NCI-H2029 (cell line): ENCODE data around the gene FILIP1L.

Experiments
- DNase-seq: peaks from one replicate; lab custom pipeline; 2025; lab: John Stamatoyannopoulos, UW

The FILIP1L gene

DNA sequence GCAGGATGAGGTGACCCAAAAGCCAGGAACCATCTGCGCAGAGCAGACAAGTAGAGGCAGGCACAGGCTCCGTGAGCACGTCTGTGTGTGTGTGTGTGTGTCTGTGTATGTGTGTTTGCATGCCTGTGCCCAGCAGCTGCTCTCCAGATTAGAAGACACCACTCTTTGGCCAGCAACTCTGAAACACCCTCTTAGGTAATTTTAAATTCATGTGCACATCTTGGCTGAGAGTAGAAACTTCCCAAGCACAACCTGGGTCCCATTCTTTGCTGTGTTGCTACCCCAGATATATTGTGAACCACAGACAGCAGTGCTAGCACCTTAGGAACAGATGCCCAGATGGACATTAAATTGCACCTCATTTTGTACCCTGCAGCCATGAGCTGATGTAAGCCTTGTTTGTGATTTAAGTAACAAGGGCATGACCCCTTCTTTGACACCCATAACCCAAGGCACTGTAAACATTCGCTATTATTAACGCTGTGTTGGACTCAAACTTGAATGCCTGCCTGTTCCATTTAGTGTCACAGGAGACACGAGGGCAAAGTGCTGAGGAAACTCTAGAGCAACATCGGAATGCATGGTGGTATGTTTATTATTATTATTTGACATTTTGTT, at the start of gene FILIP1L:
Gene FILIP1L (minus strand): TSS at position 89 of the 618 bp plus-strand sequence.
- DNase-seq, result no peak

DNA sequence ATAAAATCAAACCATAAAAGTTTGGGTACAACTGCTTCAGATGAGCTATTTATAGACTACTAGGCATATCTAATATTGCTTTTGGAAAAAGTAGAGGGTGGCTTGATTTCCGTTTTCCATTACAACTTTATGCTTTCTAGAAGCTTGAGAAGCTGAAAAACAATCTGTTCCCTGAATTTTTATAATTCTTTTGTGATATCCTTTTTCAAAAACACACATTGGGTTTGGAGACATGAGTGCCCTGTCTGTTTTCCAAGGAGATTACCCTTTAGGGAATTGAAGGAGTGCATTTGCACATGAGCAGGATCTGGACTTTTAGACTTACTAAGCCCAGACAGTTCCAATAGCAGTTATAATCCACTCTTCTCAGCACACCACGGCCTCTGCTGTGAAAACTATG, 49.5 kb upstream of the FILIP1L start:
- no peak for DNase-seq

DNA sequence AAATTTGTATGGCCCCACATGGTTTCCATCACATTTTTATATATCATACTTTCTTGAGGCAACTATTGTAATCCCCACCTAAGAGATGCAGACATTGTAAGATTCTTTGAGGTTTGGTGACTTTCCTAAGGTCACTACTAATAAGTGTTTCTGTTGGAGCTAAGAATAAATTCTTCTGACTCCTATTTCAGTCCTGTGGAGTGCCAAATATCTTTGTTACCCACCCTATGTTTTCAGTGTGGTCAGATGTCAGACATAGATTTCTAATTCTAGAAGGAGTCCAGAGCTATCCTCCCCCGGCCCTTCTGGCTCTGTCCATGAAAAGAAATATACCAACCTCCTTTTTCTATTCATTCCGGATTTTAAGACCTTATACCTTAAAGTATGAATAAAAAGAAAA, 46.2 kb upstream of the FILIP1L start:
- no peak for DNase-seq

DNA sequence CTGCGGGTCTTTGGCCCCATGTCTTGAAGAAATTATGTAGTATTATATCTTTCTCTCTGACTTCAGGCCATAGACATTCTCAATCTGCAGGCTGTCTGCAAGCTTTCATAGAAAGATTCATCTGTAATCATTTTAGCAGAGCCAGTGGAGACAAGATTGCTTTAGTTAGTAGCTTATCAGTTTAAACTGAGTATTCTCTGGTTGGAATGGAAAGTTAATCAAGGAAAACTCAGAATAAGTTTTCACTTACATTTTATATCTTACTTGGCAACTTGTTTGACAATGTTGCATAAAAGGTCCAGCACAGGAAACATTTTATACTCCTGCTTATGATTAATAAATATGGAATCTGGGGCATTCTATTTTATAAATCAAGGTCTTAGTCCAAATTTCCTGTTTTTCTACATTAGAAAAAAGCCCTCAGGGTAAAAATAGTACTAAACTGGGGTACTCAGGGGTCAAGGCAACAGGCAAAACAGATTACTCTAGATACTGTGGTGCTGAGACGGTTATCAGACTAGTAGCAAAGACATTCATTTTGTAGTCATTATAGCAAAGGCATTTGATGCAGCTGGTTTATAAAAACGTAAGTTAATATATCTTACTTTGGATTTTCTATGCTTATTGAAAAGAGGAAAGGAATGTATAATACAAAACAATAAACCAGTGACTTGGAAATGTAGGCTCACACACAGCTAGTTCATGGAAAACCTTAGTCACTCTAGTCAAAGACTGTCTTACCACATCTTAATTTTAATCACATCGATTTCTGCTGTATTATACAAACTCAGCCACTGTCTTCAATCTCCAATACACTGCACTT, 45.2 kb upstream of the FILIP1L start:
- DNase-seq, result no peak

DNA sequence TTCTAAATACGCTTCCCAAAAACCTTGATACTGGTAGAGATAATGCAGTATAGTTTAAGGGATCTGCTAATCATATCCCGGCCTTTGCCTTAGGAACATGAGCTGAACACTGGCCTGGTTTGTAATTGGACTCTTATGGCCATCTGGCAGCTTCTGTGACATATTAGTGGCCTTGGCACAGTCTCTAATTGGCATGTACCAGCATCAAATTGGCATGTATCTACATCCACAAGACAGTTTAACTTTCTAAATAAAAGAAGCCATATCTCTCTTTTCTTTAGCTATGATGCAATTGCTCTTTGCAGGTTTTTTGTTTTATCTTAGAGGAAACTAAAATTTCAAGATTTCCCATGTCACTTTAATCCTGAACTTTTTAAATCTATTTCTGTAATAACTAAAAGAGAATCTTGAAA, 44.6 kb upstream of the FILIP1L start:
- DNase-seq, result peak; percentile 62

DNA sequence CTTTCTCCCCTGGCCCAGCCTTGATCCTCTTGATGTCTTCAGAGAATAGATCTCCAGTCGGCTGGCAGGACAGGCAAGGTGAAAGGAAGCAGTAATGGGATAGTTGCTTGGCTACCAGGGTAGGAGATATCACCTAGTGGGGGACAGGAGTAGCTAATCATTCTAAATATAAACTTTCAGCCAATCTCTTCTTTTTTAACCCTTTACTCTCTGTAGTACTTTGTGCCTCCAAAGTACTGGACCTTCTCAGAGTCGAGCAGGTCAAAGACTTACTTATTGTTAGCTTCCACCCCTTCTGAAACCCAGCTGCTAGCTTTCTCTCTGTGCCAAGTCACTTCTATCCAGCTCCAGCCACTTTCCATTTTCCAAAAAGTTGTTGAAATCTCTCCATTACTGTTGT, 43.4 kb upstream of the FILIP1L start:
- DNase-seq, result no peak

DNA sequence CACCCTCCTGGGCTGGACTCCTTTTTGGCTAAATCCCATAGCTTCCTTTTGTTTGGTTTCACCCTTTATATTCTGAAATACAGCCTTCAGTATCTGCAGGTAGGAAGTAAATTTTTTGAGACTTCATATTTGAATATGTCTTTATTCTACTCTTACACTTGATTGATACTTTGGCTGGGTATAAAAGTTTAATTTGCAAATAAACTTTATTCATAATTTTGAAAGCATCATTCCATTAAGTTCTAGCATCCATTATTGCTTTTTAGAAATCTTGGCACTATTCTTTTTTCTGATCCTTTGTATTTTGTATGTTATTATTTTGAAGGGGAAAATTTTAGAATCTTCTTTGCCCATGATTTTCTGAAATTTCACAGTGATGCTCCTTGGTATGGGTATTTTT, 41.3 kb upstream of the FILIP1L start:
- DNase-seq, result no peak

DNA sequence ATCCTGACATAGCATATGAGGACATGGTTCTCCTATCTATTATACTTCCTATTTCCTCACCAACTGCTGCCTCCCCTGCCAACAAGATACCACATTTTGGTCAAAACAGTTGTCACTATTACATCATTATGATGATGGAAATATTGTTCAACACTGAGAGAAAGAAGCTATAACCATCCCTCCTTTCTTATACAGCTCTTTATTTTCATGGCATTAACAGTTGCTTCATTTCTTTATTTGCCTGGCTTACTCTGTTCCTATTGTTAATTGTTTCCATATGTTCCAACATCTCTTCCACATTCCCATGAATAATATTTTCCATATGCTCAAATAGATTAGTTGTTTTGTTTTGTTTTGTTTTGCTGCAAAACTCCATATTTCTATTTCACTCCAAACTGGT, 40.8 kb upstream of the FILIP1L start:
- DNase-seq, result no peak

DNA sequence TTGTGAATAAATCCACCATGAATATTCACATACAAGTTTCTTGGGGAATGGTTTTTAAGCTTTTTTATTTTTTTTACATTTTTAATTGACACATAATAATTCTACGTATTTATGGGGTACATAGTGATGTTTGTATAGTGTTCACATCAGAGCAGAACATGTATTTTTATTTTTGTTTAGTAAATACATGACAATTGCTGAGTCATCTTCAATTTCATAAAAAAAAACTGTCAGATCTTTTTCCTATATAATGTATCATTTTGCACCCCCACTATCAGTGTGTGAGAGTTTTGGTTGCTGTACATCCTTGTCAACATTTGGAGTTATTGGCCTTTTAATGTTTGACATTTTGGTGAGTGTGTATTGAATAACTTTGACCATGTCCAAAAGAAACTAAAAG, 39.9 kb upstream of the FILIP1L start:
- no peak for DNase-seq

DNA sequence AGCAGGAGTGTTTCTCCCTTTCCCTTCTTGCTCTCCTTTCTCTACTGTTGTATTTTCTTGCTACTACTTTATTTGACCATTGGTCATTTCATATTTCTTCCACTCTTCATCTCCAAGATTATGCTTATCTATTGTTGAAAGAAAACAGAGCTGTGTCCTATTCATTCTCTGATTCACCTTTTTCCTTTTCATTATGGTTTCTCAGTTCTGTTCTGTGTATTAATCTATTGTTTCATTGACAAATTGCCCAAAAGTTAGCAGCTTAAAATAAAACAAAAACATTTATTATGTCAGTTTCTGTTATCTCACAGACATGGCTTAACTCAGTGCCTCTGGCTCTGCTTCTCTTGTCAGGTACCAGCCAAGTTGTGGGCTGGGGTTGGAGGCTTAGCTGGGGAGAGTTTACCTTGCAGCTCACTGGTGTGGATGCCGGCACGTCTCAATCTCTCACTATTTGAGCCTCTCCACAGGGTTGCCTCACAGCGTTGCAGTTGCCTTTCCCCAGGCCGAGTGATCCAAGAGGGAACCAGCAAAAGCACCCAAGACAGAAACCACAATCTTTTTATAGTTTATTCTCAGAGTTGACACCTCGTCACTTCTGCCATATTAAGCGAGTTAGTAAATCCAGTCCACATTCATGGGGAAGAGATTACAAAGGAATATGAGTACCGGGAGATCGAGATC, 36.9 kb upstream of the FILIP1L start:
- DNase-seq, result no peak

DNA sequence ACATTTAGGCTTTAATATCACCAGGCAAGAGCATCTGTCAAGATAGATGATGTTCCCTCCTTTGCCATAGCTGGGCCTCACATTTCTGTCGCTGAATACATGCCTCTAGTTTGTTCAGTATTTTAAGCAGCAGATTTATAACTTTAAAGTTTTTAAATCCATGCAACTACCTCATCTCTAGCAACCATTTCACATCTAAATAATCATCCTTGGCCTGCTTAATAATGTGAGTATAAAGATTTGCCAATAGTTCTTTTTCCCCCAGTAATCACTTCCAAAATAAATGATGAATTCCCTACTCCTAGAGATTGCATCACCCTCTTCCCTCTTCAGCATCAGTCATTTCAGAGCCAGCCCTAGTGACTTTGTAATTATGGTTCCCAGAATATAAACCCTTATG, 36.2 kb upstream of the FILIP1L start:
- no peak for DNase-seq

DNA sequence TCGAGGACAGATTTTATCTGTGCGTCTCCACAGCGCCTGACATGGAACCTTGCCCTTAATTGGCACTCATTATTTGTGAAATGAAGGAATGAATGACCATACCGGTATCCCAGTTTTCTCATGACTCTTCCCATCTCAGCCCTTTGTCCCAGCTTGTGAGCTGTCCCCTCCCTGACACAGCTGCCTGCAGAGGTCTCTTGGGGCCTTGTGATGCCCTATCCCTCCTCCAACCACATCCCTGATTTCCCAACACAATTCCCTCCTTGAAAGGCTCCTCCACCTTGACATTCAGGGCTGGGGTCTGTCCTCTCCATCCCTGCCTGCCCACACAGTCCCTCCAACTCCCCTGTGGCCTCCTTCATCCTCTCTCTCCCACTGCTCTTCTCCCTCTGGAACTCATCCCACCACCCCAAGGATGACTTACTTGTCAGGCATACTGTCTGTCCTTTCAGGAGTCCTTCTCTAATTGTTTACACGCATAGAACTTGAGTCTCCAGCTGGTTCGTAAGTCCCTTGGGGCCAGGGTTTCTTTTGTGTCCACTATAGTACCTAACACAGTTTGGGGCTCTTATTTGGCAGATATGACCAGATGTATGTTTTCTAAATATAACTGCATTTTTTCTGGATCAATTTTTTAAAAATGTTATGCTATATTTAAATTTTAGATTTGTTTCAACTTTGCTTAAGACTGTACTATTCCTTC, 35.6 kb upstream of the FILIP1L start:
- no peak for DNase-seq

DNA sequence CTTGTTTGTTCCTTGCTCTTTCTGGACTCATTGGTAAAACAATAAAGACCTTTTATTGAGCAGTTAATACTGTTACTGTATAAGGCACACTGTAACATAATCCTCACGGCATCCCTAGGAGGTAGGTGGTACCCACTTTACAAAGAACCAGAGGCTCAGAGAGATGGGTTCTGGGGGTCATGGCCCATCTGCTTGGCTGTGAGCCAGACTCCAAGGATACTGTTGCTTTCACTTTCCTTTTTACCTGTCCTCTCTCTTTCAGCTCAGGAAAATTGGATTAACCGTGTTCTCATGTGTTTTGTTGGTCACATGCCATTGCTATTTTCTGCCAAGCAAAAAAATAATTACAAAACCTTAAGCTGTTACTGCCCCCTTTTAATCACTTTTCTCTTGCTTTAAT, 34.8 kb upstream of the FILIP1L start:
- DNase-seq, result peak; percentile 14

DNA sequence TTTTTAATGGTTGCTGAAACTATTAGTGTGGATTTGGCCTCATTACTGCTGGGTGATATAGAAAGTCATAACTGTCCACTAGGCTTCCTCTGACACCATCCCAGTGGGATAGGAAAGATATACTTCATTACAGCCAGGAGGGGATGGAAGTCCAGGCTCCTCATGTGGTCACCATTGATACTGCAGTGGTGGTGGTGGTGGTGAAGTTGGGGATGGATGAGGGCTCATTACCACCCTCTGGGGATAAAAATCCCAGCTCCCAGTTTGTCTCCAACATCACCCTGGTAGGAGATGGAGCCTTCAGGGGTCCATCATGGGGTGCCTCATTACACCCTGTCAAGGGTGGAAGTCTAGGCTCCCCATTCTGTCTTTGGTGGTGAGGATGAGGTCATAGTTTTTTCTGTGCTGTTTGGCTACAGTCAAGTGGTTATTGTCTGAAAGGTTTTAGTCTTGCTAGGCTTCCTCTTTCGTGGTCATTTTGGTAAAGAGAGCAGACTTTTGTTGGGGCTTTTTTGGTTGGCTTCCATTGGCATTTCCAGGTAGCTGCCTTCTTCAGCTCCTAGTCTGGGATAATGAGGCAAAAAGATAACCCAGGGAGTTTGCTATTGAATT, 30.1 kb upstream of the FILIP1L start:
- no peak for DNase-seq

DNA sequence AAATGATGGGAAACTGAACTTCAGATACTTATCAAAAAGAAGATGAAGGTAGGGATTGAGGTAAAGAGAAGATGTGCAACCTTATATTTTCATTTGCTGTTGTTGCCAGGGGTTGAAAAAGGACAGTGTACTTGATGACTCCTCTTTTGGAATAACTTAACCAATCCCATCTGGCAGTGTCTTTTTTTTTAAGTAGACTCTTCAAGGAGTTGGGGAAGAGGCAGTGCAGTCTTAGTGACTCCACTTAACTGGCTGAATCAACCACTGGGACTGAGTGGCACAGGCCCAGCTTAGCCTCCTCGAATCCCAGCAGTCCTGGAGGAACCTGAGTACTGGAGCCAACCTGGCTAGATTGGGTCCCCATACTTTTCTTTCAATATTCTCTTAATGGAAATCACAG, 27.3 kb upstream of the FILIP1L start:
- DNase-seq, result no peak

DNA sequence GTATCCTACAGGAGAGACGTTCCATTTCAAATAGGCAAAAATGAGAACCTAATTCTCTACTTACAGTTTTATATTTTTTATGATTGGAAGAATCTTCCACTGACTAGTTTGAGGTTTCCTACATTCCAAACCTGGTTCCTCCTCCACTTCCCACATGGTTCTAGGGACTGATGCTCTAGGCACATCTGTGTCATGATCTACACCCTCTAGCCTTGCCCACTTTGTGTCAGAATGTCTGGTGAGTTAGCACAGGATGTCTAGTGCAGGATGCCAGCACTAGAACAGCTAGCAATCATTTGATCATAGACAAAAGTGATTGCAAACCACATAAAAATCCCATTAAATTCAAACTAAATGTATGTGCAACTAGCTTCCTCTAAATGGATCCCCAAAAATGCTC, 26.7 kb upstream of the FILIP1L start:
- DNase-seq, result no peak

DNA sequence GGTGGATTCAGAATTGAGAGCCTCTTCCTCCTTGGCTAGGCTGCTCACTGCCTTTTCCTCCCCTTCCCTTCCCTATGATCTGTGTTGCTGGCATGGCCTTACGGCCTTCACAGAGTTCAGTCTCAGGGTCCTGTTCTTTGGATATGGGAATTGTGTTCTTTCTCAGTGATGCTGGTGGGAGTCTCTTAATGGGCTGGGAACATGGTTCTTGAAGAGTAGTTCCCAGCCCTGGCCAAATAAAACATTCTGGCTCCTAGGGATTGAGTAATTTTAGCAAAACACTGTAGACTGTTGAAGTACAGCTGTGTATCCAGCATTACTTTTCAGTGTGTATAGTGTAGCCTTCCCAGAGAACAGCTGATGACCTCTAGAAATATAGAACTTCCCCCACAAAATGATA, 22.6 kb upstream of the FILIP1L start:
- no peak for DNase-seq

DNA sequence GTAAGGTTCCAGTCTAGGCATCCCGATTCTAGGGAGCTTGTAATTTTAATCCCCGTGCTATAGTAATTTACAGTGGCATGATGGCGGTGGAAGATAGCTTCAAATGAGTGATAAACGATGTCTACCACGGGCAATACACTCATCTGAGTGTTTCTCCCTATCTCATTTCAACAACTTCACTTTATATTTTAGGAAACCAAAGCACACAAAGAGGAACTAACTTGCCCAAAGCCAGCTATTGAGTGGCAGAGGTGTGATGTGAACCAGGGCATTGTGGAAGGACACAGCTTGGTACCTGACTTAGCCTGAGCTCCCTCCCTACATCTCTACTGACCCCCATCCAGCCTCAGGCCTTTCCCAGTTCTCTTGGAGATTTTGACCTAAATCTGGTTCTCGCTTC, 16.9 kb upstream of the FILIP1L start:
- no peak for DNase-seq

DNA sequence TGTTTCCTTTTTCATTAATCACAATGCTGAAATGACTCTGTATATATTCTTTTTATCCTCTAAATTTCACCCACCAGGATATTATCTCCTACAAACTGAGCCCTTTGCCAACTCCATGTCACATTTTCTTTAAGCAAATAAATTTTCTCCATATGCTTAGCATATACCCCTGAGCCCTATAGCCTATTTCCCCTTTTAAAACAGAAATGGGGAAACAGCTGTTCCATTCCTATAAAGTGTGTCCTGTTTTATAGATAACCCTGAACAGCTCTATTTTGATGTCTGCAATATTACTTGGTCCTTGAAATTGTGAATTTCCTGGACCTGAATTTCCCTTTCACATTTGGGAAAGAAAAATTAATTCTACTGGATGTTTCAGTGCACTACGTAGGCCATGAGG, 15.6 kb upstream of the FILIP1L start:
- no peak for DNase-seq

DNA sequence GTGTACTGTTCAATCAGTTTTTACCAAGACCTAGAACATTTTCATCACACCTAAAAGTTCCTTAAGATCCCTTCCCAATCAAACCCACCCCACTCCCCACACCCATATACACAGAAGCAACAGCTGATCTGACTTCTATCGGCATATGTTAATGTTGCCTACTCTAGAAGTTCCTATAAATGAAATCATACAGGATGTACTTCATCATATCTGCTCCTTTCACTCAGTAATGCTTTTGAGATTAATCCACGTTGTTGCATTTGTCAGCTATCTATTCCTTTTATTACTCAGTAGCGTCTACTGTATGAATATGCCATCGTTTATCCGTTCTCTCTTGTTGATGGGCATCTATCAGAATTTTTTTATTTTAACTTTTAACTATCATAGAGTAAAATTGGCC, 14.3 kb upstream of the FILIP1L start:
- no peak for DNase-seq

DNA sequence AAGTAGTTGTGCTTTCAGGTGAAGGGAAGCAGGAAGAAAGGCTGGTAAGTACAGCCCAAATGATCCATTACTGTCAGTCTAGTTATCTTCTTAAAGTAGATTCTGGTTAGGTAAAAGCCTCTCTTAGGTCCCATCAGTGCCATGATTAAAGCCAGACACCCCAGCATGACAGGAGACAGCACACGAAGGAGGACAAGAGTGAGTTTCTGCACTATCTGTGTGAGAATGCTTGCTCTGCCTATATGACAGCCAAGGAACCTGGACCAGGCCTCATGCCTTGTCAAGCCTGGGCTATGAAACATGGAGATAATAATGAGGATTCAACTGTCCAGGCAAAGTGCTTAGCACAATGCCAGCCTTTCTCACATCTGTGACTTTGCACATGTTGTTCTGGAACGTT, 13.5 kb upstream of the FILIP1L start:
- no peak for DNase-seq
